Activated naive CD8-positive, alpha-beta T cell treated with anti-CD3 and anti-CD28 coated beads, Interleukin-2, amount 50 U/mL, for 24 hours (primary cell): Measurements from ENCODE around the gene OVCA2.

Experiments
- ATAC-seq: fragments of 150-1000 bp; cut with Tn5 transposase; one replicate; pipeline ENCODE4 v1.10.0; 2021
- DNase-seq: peaks from one replicate; pipeline ENCODE4 v3.0.0; 2021
- H3K27ac Mint-ChIP-seq: one replicate; pipeline ENCODE4 v1.8.0; 2021; ENCODE audit warnings: mild to moderate bottlenecking, mixed read lengths
- H3K27me3 Mint-ChIP-seq: one replicate; pipeline ENCODE4 v1.8.0; 2021; ENCODE audit warnings: mixed read lengths
- H3K36me3 Mint-ChIP-seq: one replicate; pipeline ENCODE4 v1.8.0; 2021; ENCODE audit warnings: low read depth, mixed read lengths
- H3K4me1 Mint-ChIP-seq: one replicate; pipeline ENCODE4 v1.8.0; 2021; ENCODE audit warnings: mixed read lengths
- H3K4me3 Mint-ChIP-seq: one replicate; pipeline ENCODE4 v1.8.0; 2021; ENCODE audit warnings: mild to moderate bottlenecking, moderate library complexity, mixed read lengths
- H3K9me3 Mint-ChIP-seq: one replicate; pipeline ENCODE4 v1.8.0; 2021; ENCODE audit warnings: mixed read lengths

Gene OVCA2

GRCh38 chr17:2035541-2036488 is 6.0 kb upstream of the OVCA2 start:
- DNase-seq (no peak), ATAC-seq (no peak)
- Mint-ChIP-seq H3K27me3 (no peaks in the 10 kb centered on the region), H3K4me3 (no peak overlapping the region), H3K9me3 (no peaks in the 10 kb centered on the region), H3K4me1 (peaks cover 18% of the 10 kb centered on the region), H3K27ac (no peak overlapping the region), H3K36me3 (peaks cover 9% of the 10 kb centered on the region)

GRCh38 chr17:2037155-2037554 is 4.7 kb upstream of the OVCA2 start:
- Mint-ChIP-seq H3K9me3 (no peaks in the 10 kb centered on the region), H3K4me3 (no peak overlapping the region), H3K27me3 (no peaks in the 10 kb centered on the region), H3K36me3 (peaks cover 10% of the 10 kb centered on the region), H3K4me1 (peaks cover 11% of the 10 kb centered on the region), H3K27ac (no peak overlapping the region)
- DNase-seq (no peak), ATAC-seq (no peak)

- DNase-seq (no peak), ATAC-seq (no peak)
- H3K27me3 Mint-ChIP-seq: no peaks in the 10 kb centered on the region
- H3K27ac Mint-ChIP-seq: no peak overlapping the region
- peaks cover 25% of the 10 kb centered on the region for H3K36me3 Mint-ChIP-seq
- peaks cover 22% of the 10 kb centered on the region for H3K4me1 Mint-ChIP-seq
- H3K9me3 Mint-ChIP-seq: no peaks in the 10 kb centered on the region
- H3K4me3 Mint-ChIP-seq: peak overlapping the region; percentile 40
Measured at GRCh38 chr17:2040219-2040827, 1.5 kb upstream of the OVCA2 start.

- H3K27me3 Mint-ChIP-seq: no peaks in the 10 kb centered on the region
- DNase-seq (no peak), ATAC-seq (no peak)
- no peak overlapping the region for H3K27ac Mint-ChIP-seq
- peaks cover 22% of the 10 kb centered on the region for H3K4me1 Mint-ChIP-seq
- H3K36me3 Mint-ChIP-seq: peaks cover 24% of the 10 kb centered on the region
- H3K9me3 Mint-ChIP-seq: no peaks in the 10 kb centered on the region
- H3K4me3 Mint-ChIP-seq: peak overlapping the region; percentile 40
Measured at GRCh38 chr17:2040942-2041560, 771 bp upstream of the OVCA2 start.

GRCh38 chr17:2042390-2042847 is 597 bp downstream of the OVCA2 start:
- no peak for ATAC-seq
- Mint-ChIP-seq H3K27ac (peak overlapping the region; percentile 92), H3K4me3 (peak overlapping the region; percentile 93), H3K9me3 (no peaks in the 10 kb centered on the region), H3K27me3 (no peaks in the 10 kb centered on the region), H3K36me3 (peaks cover 19% of the 10 kb centered on the region), H3K4me1 (peaks cover 22% of the 10 kb centered on the region)
- DNase-seq: peak; percentile 22

- Mint-ChIP-seq H3K27ac (peak overlapping the region; percentile 92), H3K27me3 (peaks cover under 1% of the 10 kb centered on the region), H3K4me1 (peaks cover 22% of the 10 kb centered on the region), H3K9me3 (no peaks in the 10 kb centered on the region), H3K36me3 (peaks cover 20% of the 10 kb centered on the region), H3K4me3 (peak overlapping the region; percentile 93)
- ATAC-seq (no peak), DNase-seq (no peak)
Measured at GRCh38 chr17:2042933-2043332, 1.1 kb downstream of the OVCA2 start.

- Mint-ChIP-seq H3K4me1 (peaks cover 26% of the 10 kb centered on the region), H3K4me3 (peak overlapping the region; percentile 93), H3K27ac (peak overlapping the region; percentile 49), H3K36me3 (peaks cover 21% of the 10 kb centered on the region), H3K27me3 (peaks cover 4% of the 10 kb centered on the region), H3K9me3 (no peaks in the 10 kb centered on the region)
- ATAC-seq (no peak), DNase-seq (no peak)
Measured at GRCh38 chr17:2043785-2044184, 2.0 kb downstream of the OVCA2 start.

GRCh38 chr17:2044263-2044894 is 2.6 kb downstream of the OVCA2 start:
- H3K4me1 Mint-ChIP-seq: peaks cover 29% of the 10 kb centered on the region
- ATAC-seq: no peak
- peaks cover 8% of the 10 kb centered on the region for H3K27me3 Mint-ChIP-seq
- no peaks in the 10 kb centered on the region for H3K9me3 Mint-ChIP-seq
- no peak overlapping the region for H3K4me3 Mint-ChIP-seq
- no peak overlapping the region for H3K27ac Mint-ChIP-seq
- H3K36me3 Mint-ChIP-seq: peaks cover 21% of the 10 kb centered on the region
- DNase-seq: no peak

GRCh38 chr17:2047590-2047989 is 5.8 kb downstream of the OVCA2 start:
- peaks cover 15% of the 10 kb centered on the region for H3K36me3 Mint-ChIP-seq
- ATAC-seq (no peak), DNase-seq (no peak)
- H3K9me3 Mint-ChIP-seq: no peaks in the 10 kb centered on the region
- peaks cover 31% of the 10 kb centered on the region for H3K4me1 Mint-ChIP-seq
- no peak overlapping the region for H3K4me3 Mint-ChIP-seq
- peaks cover 18% of the 10 kb centered on the region for H3K27me3 Mint-ChIP-seq
- no peak overlapping the region for H3K27ac Mint-ChIP-seq

- H3K4me3 Mint-ChIP-seq: peak overlapping the region; percentile 73
- no peak overlapping the region for H3K27ac Mint-ChIP-seq
- peaks cover 27% of the 10 kb centered on the region for H3K4me1 Mint-ChIP-seq
- H3K9me3 Mint-ChIP-seq: no peaks in the 10 kb centered on the region
- ATAC-seq (no peak), DNase-seq (no peak)
- H3K36me3 Mint-ChIP-seq: peaks cover 6% of the 10 kb centered on the region
- peaks cover 24% of the 10 kb centered on the region for H3K27me3 Mint-ChIP-seq
Measured at GRCh38 chr17:2048805-2049204, 7.0 kb downstream of the OVCA2 start.

GRCh38 chr17:2049333-2050299 is 7.8 kb downstream of the OVCA2 start:
- Mint-ChIP-seq H3K27me3 (peaks cover 26% of the 10 kb centered on the region), H3K4me1 (peaks cover 29% of the 10 kb centered on the region), H3K27ac (peak overlapping the region; percentile 54), H3K4me3 (peak overlapping the region; percentile 73), H3K9me3 (no peaks in the 10 kb centered on the region), H3K36me3 (peaks cover 4% of the 10 kb centered on the region)
- peak; percentile 33 for ATAC-seq
- DNase-seq: peak; percentile 91

GRCh38 chr17:2050300-2051060 is 8.7 kb downstream of the OVCA2 start:
- DNase-seq (peak; percentile 75), ATAC-seq (no peak)
- H3K36me3 Mint-ChIP-seq: peaks cover 2% of the 10 kb centered on the region
- H3K27me3 Mint-ChIP-seq: peaks cover 26% of the 10 kb centered on the region
- H3K9me3 Mint-ChIP-seq: no peaks in the 10 kb centered on the region
- peak overlapping the region; percentile 32 for H3K4me3 Mint-ChIP-seq
- H3K4me1 Mint-ChIP-seq: peaks cover 30% of the 10 kb centered on the region
- no peak overlapping the region for H3K27ac Mint-ChIP-seq
